Astrocyte of the cerebellum (primary cell): ENCODE data around the gene USF2.

Source experiments
- DNase-seq: peaks from one replicate; pipeline ENCODE4 v3.0.0-alpha.2; 2011; ENCODE audit warnings: low read depth
- H3K4me3 ChIP-seq: 2 replicates; pipeline ENCODE4 v1.5.1; 2011; ENCODE audit warnings: mild to moderate bottlenecking, low read depth, low read length, moderate library complexity
- in situ Hi-C: cut with HindIII; loops from 2 replicates; pipeline ENCODE4 v1.10.0; 2017; ENCODE audit warnings: low sequenced_read_pairs
- TF ChIP-seq, protein P1 (sequence below): IDR thresholded peaks from 2 replicates; pipeline ENCODE4 v1.5.1; 2012; ENCODE audit warnings: low read length, low read depth, moderate library complexity, mild to moderate bottlenecking; ENCODE audit errors: missing control alignments

The USF2 gene

DNA sequence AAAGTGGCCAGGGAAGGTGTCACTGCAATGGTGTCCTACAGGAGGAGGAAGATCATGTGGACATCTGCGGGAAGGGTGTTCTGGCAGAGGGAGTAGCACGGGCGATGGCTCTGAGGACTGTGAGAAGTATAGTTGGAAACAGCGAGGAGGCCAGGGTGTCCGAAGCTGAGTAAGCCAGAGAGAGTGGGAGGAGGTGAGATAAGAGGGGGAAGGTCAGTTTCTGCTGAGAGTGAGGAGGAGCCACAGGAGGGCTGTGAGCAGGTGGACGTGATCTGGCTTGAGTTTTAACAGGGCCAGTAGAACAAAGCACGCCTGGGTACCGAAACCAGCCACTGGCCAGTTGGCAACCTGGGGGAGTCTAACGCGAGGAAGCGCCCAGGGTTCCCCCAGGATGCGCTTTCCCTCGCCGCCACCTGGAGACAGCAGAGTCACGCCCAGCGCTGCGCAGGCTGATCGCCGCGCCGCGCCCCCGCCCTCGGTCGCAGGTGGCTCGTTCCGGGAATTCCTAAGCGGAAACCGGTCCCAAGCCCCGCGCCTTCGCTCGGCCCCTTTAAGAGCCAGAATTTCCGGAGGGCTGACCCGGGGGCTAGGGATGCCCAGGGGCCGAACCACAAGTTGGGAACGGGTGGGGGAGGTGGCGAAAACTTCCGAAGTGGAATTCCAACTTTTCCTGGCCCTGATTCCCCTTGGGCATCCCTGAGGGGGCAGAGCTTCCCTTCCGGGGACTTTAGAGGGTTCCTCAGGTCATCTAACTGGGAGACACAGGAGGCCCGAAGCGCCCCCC is 21.0 kb upstream of the USF2 start:
- in situ Hi-C loops: no loop called here
- TF ChIP-seq, protein P1, sequence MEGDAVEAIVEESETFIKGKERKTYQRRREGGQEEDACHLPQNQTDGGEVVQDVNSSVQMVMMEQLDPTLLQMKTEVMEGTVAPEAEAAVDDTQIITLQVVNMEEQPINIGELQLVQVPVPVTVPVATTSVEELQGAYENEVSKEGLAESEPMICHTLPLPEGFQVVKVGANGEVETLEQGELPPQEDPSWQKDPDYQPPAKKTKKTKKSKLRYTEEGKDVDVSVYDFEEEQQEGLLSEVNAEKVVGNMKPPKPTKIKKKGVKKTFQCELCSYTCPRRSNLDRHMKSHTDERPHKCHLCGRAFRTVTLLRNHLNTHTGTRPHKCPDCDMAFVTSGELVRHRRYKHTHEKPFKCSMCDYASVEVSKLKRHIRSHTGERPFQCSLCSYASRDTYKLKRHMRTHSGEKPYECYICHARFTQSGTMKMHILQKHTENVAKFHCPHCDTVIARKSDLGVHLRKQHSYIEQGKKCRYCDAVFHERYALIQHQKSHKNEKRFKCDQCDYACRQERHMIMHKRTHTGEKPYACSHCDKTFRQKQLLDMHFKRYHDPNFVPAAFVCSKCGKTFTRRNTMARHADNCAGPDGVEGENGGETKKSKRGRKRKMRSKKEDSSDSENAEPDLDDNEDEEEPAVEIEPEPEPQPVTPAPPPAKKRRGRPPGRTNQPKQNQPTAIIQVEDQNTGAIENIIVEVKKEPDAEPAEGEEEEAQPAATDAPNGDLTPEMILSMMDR: no peak
- H3K4me3 ChIP-seq: no peak overlapping the region
- DNase-seq: no peak

DNA sequence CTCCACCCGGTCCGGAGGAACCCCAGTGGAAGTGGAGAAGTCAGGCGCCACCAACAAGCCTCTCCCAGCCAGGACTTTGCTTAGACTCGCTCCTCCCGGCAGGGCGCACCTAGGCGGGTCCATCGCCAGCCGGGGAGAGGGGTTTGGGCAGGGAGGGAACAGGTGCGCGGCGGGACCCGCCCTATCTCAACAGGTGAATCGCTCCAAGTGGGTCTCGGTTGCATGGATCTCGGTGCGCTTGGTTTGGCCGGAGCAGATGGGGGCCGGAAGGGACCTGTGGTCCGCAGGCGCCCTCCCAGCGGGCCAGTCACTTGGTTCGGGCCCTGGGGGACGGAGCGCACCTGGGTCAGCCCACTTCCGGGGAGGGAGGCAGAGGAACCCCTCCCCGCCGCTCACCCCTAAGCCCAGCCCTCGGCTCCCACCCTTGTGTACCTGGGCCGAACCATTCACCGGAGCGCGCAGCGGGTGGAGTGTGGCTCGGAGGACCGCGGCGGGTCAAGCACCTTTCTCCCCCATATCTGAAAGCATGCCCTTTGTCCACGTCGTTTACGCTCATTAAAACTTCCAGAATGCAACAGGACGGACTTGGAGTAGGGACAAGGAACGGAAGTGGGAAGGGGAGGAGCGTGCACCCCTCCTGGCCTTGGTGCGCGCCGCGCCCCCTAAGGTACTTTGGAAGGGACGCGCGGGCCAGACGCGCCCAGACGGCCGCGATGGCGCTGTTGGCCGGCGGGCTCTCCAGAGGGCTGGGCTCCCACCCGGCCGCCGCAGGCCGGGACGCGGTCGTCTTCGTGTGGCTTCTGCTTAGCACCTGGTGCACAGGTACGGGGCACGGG is 20.2 kb upstream of the USF2 start, which contains the start of gene LSR:
LSR (plus strand) TSS at position 693 of the 836 bp plus-strand sequence; CDS start at position 714, 21 bp downstream.
- TF ChIP-seq, protein P1: no peak
- H3K4me3 ChIP-seq: no peak within 1 kb of the TSS
- no peak for DNase-seq
- in situ Hi-C loops: no loop called here

DNA sequence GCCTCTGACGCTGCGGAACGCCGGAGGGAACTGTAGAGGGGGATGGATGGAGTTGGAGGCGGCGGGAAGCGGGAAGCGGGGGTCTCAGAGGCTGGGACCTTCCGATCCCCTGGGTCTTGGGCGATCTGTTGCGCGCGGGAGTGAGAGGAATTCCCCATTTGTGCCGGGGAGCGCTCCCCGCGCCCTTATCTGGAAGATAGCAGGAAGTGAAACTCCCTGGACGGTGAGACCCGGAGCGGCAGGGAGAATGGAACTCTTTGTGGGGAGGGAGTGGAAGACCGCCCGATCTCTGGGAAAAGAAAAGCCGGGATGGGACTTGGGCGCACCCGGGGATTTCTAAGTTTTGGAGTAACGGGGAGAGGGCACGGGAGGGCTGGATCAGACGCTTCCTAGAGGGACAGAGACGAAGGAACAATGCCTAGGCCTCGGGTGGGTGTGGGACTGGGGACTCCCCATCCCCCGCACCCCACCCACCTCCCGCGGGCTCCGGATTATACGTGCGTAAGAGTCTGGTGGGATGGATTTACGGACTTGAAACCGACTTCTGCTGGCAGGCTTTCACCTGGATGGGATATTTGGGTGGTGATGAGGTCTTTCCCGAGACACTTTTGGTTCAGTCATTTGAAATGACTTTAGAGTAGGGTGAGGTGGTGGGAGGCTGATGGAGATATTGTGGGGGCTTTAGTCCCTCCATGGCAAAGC is 19.5 kb upstream of the USF2 start:
- no peak for DNase-seq
- no peak overlapping the region for H3K4me3 ChIP-seq
- TF ChIP-seq, protein P1: no peak
- in situ Hi-C loops: no loop called here

DNA sequence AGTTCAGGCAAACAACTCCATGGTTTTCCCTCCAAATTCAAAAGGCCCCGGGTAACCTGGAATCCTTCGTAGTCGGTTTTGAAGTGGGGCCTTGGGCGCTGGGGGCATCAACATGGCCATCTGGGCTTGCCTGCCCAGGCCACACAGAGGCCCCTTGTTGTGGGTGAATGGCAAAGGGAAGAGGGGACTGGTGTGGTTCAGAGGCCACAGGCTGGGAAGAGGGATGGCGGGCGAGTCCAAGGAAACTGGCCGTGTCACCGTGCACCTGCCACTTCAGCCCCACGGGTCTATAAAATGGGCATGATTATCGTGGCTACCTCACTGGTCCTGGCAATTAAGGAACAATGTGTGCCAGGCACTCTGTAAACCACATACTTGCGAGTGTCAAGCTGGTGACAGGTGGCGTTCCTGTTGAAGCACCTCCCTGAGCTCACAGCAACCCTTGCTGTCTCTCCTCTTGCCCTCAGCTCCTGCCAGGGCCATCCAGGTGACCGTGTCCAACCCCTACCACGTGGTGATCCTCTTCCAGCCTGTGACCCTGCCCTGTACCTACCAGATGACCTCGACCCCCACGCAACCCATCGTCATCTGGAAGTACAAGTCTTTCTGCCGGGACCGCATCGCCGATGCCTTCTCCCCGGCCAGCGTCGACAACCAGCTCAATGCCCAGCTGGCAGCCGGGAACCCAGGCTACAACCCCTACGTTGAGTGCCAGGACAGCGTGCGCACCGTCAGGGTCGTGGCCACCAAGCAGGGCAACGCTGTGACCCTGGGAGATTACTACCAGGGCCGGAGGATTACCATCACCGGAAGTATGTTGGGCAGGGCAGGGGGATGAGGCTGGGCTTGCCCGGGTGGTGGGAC is 18.7 kb upstream of the USF2 start:
- DNase-seq: no peak
- no peak overlapping the region for H3K4me3 ChIP-seq
- in situ Hi-C loops: no loop called here
- TF ChIP-seq, protein P1: no peak

DNA sequence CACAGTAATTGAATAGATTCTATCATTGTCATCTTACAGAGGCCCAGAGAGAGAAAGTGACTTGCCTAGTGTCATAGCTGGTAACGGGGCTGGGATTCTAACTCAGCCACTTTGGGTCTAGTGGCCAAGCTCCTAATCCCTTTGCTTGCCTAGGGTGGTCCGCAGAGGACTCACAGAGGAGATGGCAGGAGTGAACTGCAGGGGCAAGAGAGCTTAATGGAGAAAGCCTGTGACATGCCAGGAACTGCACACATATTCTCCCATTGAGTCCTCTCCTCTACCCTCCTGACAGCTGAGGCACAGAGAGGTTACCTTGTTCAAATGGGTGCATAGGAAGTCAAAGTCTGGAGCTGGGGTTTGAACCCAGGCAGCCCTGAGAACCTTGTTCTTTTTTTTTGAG is 17.3 kb upstream of the USF2 start:
- no peak overlapping the region for H3K4me3 ChIP-seq
- TF ChIP-seq, protein P1: no peak
- in situ Hi-C loops: no loop called here
- no peak for DNase-seq
